ENCODE data around the gene CFAP68.
A peak's percentile ranks its signal among the peaks of the same experiment; 100 is the strongest.

Gene CFAP68

GRCh38 chr11:111878849-111879636 lies at the start of gene CFAP68, which contains the start of gene FDXACB1:
Gene CFAP68 (plus strand): TSS chr11:111879541. CDS start chr11:111879561, 20 bp downstream.
Gene FDXACB1 (minus strand): TSS chr11:111879165. CDS start chr11:111879132, 33 bp downstream.
- Histone ChIP-seq H3K36me3 (ENCODE audit: control insufficient read depth in 2 of 2, insufficient read depth in 2 of 2, low read length in 2 of 2) (peaks cover 0 to 3% of the 10 kb centered on the region in 2 donors), H3K4me1 (ENCODE audit: control insufficient read depth in 2 of 2, insufficient read depth in 2 of 2, low read length in 2 of 2) (peaks cover 7 to 10% of the 10 kb centered on the region in 2 donors), H3K27ac (ENCODE audit: low read depth in 2 of 2, low read length in 2 of 2) (peak within 1 kb of the TSS; percentile 94 to 99), H3K9ac (ENCODE audit: low read depth in 1 of 2, low read length in 2 of 2) (peak within 1 kb of the TSS; percentile 77 to 82), H3K4me3 (ENCODE audit: low read length in 2 of 2) (peak within 1 kb of the TSS; percentile 88 to 98), H3K27me3 (ENCODE audit: control insufficient read depth in 2 of 2, insufficient read depth in 2 of 2, low read length in 2 of 2) (no peaks in the 10 kb centered on the region), H3K9me3 (ENCODE audit: control insufficient read depth in 2 of 2, low read length in 2 of 2) (no peaks in the 10 kb centered on the region)

- no peak overlapping the region for H3K27ac ChIP-seq (ENCODE audit: low read depth in 2 of 2, low read length in 2 of 2)
- peaks cover 17 to 28% of the 10 kb centered on the region in 2 donors for H3K36me3 ChIP-seq (ENCODE audit: control insufficient read depth in 2 of 2, insufficient read depth in 2 of 2, low read length in 2 of 2)
- H3K4me3 ChIP-seq (ENCODE audit: low read length in 2 of 2), result no peak overlapping the region
- no peaks in the 10 kb centered on the region for H3K27me3 ChIP-seq (ENCODE audit: control insufficient read depth in 2 of 2, insufficient read depth in 2 of 2, low read length in 2 of 2)
- no peak overlapping the region for H3K9ac ChIP-seq (ENCODE audit: low read depth in 1 of 2, low read length in 2 of 2)
- no peaks in the 10 kb centered on the region for H3K9me3 ChIP-seq (ENCODE audit: control insufficient read depth in 2 of 2, low read length in 2 of 2)
- peaks cover 0 to 4% of the 10 kb centered on the region in 2 donors for H3K4me1 ChIP-seq (ENCODE audit: control insufficient read depth in 2 of 2, insufficient read depth in 2 of 2, low read length in 2 of 2)
Measured at GRCh38 chr11:111833524-111833923, 45.8 kb upstream of the CFAP68 start.

GRCh38 chr11:111834432-111835163 lies 44.7 kb upstream of the CFAP68 start:
- H3K9ac ChIP-seq (ENCODE audit: low read depth in 1 of 2, low read length in 2 of 2), result no peak overlapping the region

GRCh38 chr11:111835665-111836064 lies 43.7 kb upstream of the CFAP68 start:
- H3K9ac ChIP-seq (ENCODE audit: low read depth in 1 of 2, low read length in 2 of 2), result no peak overlapping the region

More at GRCh38 chr11:111834432-111835163, 44.7 kb upstream of the CFAP68 start:
- H3K9me3 ChIP-seq (ENCODE audit: control insufficient read depth in 2 of 2, low read length in 2 of 2), result no peaks in the 10 kb centered on the region
- H3K4me3 ChIP-seq (ENCODE audit: low read length in 2 of 2), result no peak overlapping the region
- H3K27me3 ChIP-seq (ENCODE audit: control insufficient read depth in 2 of 2, insufficient read depth in 2 of 2, low read length in 2 of 2), result no peaks in the 10 kb centered on the region
- peaks cover 17 to 28% of the 10 kb centered on the region in 2 donors for H3K36me3 ChIP-seq (ENCODE audit: control insufficient read depth in 2 of 2, insufficient read depth in 2 of 2, low read length in 2 of 2)
- H3K27ac ChIP-seq (ENCODE audit: low read depth in 2 of 2, low read length in 2 of 2), result no peak overlapping the region
- peaks cover 0 to 4% of the 10 kb centered on the region in 2 donors for H3K4me1 ChIP-seq (ENCODE audit: control insufficient read depth in 2 of 2, insufficient read depth in 2 of 2, low read length in 2 of 2)

GRCh38 chr11:111836162-111836561 lies 43.2 kb upstream of the CFAP68 start:
- Histone ChIP-seq H3K36me3 (ENCODE audit: control insufficient read depth in 2 of 2, insufficient read depth in 2 of 2, low read length in 2 of 2) (peaks cover 17 to 30% of the 10 kb centered on the region in 2 donors), H3K27ac (ENCODE audit: low read depth in 2 of 2, low read length in 2 of 2) (no peak overlapping the region), H3K9me3 (ENCODE audit: control insufficient read depth in 2 of 2, low read length in 2 of 2) (no peaks in the 10 kb centered on the region), H3K27me3 (ENCODE audit: control insufficient read depth in 2 of 2, insufficient read depth in 2 of 2, low read length in 2 of 2) (no peaks in the 10 kb centered on the region), H3K9ac (ENCODE audit: low read depth in 1 of 2, low read length in 2 of 2) (no peak overlapping the region), H3K4me1 (ENCODE audit: control insufficient read depth in 2 of 2, insufficient read depth in 2 of 2, low read length in 2 of 2) (peaks cover 0 to 5% of the 10 kb centered on the region in 2 donors), H3K4me3 (ENCODE audit: low read length in 2 of 2) (no peak overlapping the region)

More at GRCh38 chr11:111835665-111836064, 43.7 kb upstream of the CFAP68 start:
- no peak overlapping the region for H3K4me3 ChIP-seq (ENCODE audit: low read length in 2 of 2)
- H3K27ac ChIP-seq (ENCODE audit: low read depth in 2 of 2, low read length in 2 of 2), result no peak overlapping the region
- peaks cover 17 to 31% of the 10 kb centered on the region in 2 donors for H3K36me3 ChIP-seq (ENCODE audit: control insufficient read depth in 2 of 2, insufficient read depth in 2 of 2, low read length in 2 of 2)
- peaks cover 0 to 4% of the 10 kb centered on the region in 2 donors for H3K4me1 ChIP-seq (ENCODE audit: control insufficient read depth in 2 of 2, insufficient read depth in 2 of 2, low read length in 2 of 2)
- H3K9me3 ChIP-seq (ENCODE audit: control insufficient read depth in 2 of 2, low read length in 2 of 2), result no peaks in the 10 kb centered on the region
- H3K27me3 ChIP-seq (ENCODE audit: control insufficient read depth in 2 of 2, insufficient read depth in 2 of 2, low read length in 2 of 2), result no peaks in the 10 kb centered on the region

- Histone ChIP-seq H3K9ac (ENCODE audit: low read depth in 1 of 2, low read length in 2 of 2) (no peak overlapping the region), H3K27ac (ENCODE audit: low read depth in 2 of 2, low read length in 2 of 2) (no peak overlapping the region), H3K4me3 (ENCODE audit: low read length in 2 of 2) (no peak overlapping the region), H3K27me3 (ENCODE audit: control insufficient read depth in 2 of 2, insufficient read depth in 2 of 2, low read length in 2 of 2) (no peaks in the 10 kb centered on the region), H3K36me3 (ENCODE audit: control insufficient read depth in 2 of 2, insufficient read depth in 2 of 2, low read length in 2 of 2) (peaks cover 16 to 29% of the 10 kb centered on the region in 2 donors), H3K9me3 (ENCODE audit: control insufficient read depth in 2 of 2, low read length in 2 of 2) (no peaks in the 10 kb centered on the region), H3K4me1 (ENCODE audit: control insufficient read depth in 2 of 2, insufficient read depth in 2 of 2, low read length in 2 of 2) (peaks cover 0 to 8% of the 10 kb centered on the region in 2 donors)
Measured at GRCh38 chr11:111836721-111837120, 42.6 kb upstream of the CFAP68 start.

GRCh38 chr11:111837366-111837891 lies 41.9 kb upstream of the CFAP68 start:
- Histone ChIP-seq H3K9me3 (ENCODE audit: control insufficient read depth in 2 of 2, low read length in 2 of 2) (no peaks in the 10 kb centered on the region), H3K4me1 (ENCODE audit: control insufficient read depth in 2 of 2, insufficient read depth in 2 of 2, low read length in 2 of 2) (peaks cover 0 to 8% of the 10 kb centered on the region in 2 donors), H3K36me3 (ENCODE audit: control insufficient read depth in 2 of 2, insufficient read depth in 2 of 2, low read length in 2 of 2) (peaks cover 14 to 29% of the 10 kb centered on the region in 2 donors), H3K4me3 (ENCODE audit: low read length in 2 of 2) (no peak overlapping the region), H3K27me3 (ENCODE audit: control insufficient read depth in 2 of 2, insufficient read depth in 2 of 2, low read length in 2 of 2) (no peaks in the 10 kb centered on the region), H3K9ac (ENCODE audit: low read depth in 1 of 2, low read length in 2 of 2) (no peak overlapping the region), H3K27ac (ENCODE audit: low read depth in 2 of 2, low read length in 2 of 2) (no peak overlapping the region)

GRCh38 chr11:111838054-111838453 lies 41.3 kb upstream of the CFAP68 start:
- H3K27me3 ChIP-seq (ENCODE audit: control insufficient read depth in 2 of 2, insufficient read depth in 2 of 2, low read length in 2 of 2), result no peaks in the 10 kb centered on the region
- peaks cover 14 to 29% of the 10 kb centered on the region in 2 donors for H3K36me3 ChIP-seq (ENCODE audit: control insufficient read depth in 2 of 2, insufficient read depth in 2 of 2, low read length in 2 of 2)
- H3K4me1 ChIP-seq (ENCODE audit: control insufficient read depth in 2 of 2, insufficient read depth in 2 of 2, low read length in 2 of 2), result peaks cover 0 to 8% of the 10 kb centered on the region in 2 donors
- no peak overlapping the region for H3K9ac ChIP-seq (ENCODE audit: low read depth in 1 of 2, low read length in 2 of 2)
- H3K27ac ChIP-seq (ENCODE audit: low read depth in 2 of 2, low read length in 2 of 2), result no peak overlapping the region
- no peaks in the 10 kb centered on the region for H3K9me3 ChIP-seq (ENCODE audit: control insufficient read depth in 2 of 2, low read length in 2 of 2)
- no peak overlapping the region for H3K4me3 ChIP-seq (ENCODE audit: low read length in 2 of 2)

GRCh38 chr11:111840143-111840542 lies 39.2 kb upstream of the CFAP68 start:
- H3K36me3 ChIP-seq (ENCODE audit: control insufficient read depth in 2 of 2, insufficient read depth in 2 of 2, low read length in 2 of 2), result peaks cover 14 to 27% of the 10 kb centered on the region in 2 donors
- peaks cover 0 to 4% of the 10 kb centered on the region in 2 donors for H3K4me1 ChIP-seq (ENCODE audit: control insufficient read depth in 2 of 2, insufficient read depth in 2 of 2, low read length in 2 of 2)
- no peaks in the 10 kb centered on the region for H3K9me3 ChIP-seq (ENCODE audit: control insufficient read depth in 2 of 2, low read length in 2 of 2)
- H3K27ac ChIP-seq (ENCODE audit: low read depth in 2 of 2, low read length in 2 of 2), result no peak overlapping the region
- H3K27me3 ChIP-seq (ENCODE audit: control insufficient read depth in 2 of 2, insufficient read depth in 2 of 2, low read length in 2 of 2), result no peaks in the 10 kb centered on the region
- H3K4me3 ChIP-seq (ENCODE audit: low read length in 2 of 2), result no peak overlapping the region
- H3K9ac ChIP-seq (ENCODE audit: low read depth in 1 of 2, low read length in 2 of 2), result no peak overlapping the region
